ENCODE data around the gene MUL1. TPM values are rescaled to one million over a fixed set of nuclear protein-coding genes. Genes with fewer than 3 reads are reported as not detected.
"Not testable (repeated sequence)": the region's sequence is repeated elsewhere in the genome, so short reads cannot be mapped to it uniquely, and the experiment has no call there.

Gene MUL1
- total and polyA plus RNA-seq, 2 experiments from 2014 or later, result 50.6 to 50.7 TPM

- no peaks in the 10 kb centered on the region for H3F3A ChIP-seq (ENCODE audit: insufficient read depth)
- H3K4me2 ChIP-seq (ENCODE audit: unreplicated experiment), result no peak overlapping the region
- in situ Hi-C loops (cut with MboI), result loop anchor here (25.0 kb wide), 1 partner anchor 661 kb away; the partner anchor contains the start of gene EIF4G3
- H3K27me3 ChIP-seq (replicated peaks; ENCODE audit: insufficient read depth), result peaks cover 24% of the 10 kb centered on the region; the same call in 1 of the 2 replicates
- H3K9me3 ChIP-seq (ENCODE audit: low read depth), result no peaks in the 10 kb centered on the region
- H3K79me2 ChIP-seq (ENCODE audit: insufficient read depth), result no peaks in the 10 kb centered on the region
- 76% methylated on average over 6 of the region's 6 CpGs for WGBS, 2 experiments (ENCODE audit: low coverage in 1 of 2, low lambda C conversion rate in 2 of 2, missing lambda C conversion rate in 2 of 2)
- H3K4me1 ChIP-seq (ENCODE audit: insufficient read depth), result no peaks in the 10 kb centered on the region
- TF ChIP-seq EZH2phosphoT487 (IDR thresholded peaks at IDR 0.05; ENCODE audit: insufficient read depth, low read depth) (no peak), EZH2 (IDR thresholded peaks at IDR 0.05; ENCODE audit: insufficient read depth, poor library complexity, severe bottlenecking) (no peak)
- H2AFZ ChIP-seq, result no peak overlapping the region
- H3K4me3 ChIP-seq, result no peak overlapping the region
- no peaks in the 10 kb centered on the region for H3K36me3 ChIP-seq (ENCODE audit: low read depth)
- H3K27ac ChIP-seq, result no peak overlapping the region
- H4K20me1 ChIP-seq (ENCODE audit: insufficient read depth), result no peaks in the 10 kb centered on the region
- no peak for DNase-seq
- no peaks in the 10 kb centered on the region for H3K9me2 ChIP-seq (ENCODE audit: insufficient read depth)
- H3K9ac ChIP-seq, result no peak overlapping the region
These were observed 18.3 kb upstream of the MUL1 start for GRCh38 chr1:20526267-20526666.

GRCh38 chr1:20521960-20522861 lies 14.3 kb upstream of the MUL1 start:
- Histone ChIP-seq H3K4me3 (no peak overlapping the region; the same call in 1 of the 2 replicates), H2AFZ (peak overlapping the region; percentile 67), H3K4me2 (ENCODE audit: unreplicated experiment) (no peak overlapping the region), H3K79me2 (ENCODE audit: insufficient read depth) (no peaks in the 10 kb centered on the region), H3K9me2 (ENCODE audit: insufficient read depth) (no peaks in the 10 kb centered on the region), H3K4me1 (ENCODE audit: insufficient read depth) (no peaks in the 10 kb centered on the region), H3K27ac (no peak overlapping the region), H4K20me1 (ENCODE audit: insufficient read depth) (no peaks in the 10 kb centered on the region), H3K9ac (no peak overlapping the region), H3K27me3 (replicated peaks; ENCODE audit: insufficient read depth) (peaks cover 2% of the 10 kb centered on the region; the same call in 1 of the 2 replicates), H3F3A (ENCODE audit: insufficient read depth) (no peaks in the 10 kb centered on the region), H3K36me3 (ENCODE audit: low read depth) (no peaks in the 10 kb centered on the region), H3K9me3 (ENCODE audit: low read depth) (no peaks in the 10 kb centered on the region)
- TF ChIP-seq EZH2phosphoT487 (IDR thresholded peaks at IDR 0.05; ENCODE audit: insufficient read depth, low read depth) (no peak), EZH2 (IDR thresholded peaks at IDR 0.05; ENCODE audit: insufficient read depth, poor library complexity, severe bottlenecking) (no peak)
- WGBS, 2 experiments (ENCODE audit: low coverage in 1 of 2, low lambda C conversion rate in 2 of 2, missing lambda C conversion rate in 2 of 2), result 14 to 18% methylated on average over 17 of the region's 17 CpGs
- in situ Hi-C loops (cut with MboI), result no loop called here
- DNase-seq, result peak; percentile 85

GRCh38 chr1:20519609-20520262 lies 11.8 kb upstream of the MUL1 start:
- H3K79me2 ChIP-seq (ENCODE audit: insufficient read depth); in situ Hi-C loops (cut with MboI): not testable (repeated sequence)

GRCh38 chr1:20511518-20512428 lies 3.8 kb upstream of the MUL1 start:
- no peaks in the 10 kb centered on the region for H3K9me3 ChIP-seq (ENCODE audit: low read depth)
- no peaks in the 10 kb centered on the region for H4K20me1 ChIP-seq (ENCODE audit: insufficient read depth)
- peak; percentile 53 for DNase-seq
- no peak overlapping the region for H3K27ac ChIP-seq
- H3K27me3 ChIP-seq (replicated peaks; ENCODE audit: insufficient read depth), result no peaks in the 10 kb centered on the region
- 45 to 48% methylated on average over 6 of the region's 6 CpGs for WGBS, 2 experiments (ENCODE audit: low coverage in 1 of 2, low lambda C conversion rate in 2 of 2, missing lambda C conversion rate in 2 of 2)
- no peaks in the 10 kb centered on the region for H3K9me2 ChIP-seq (ENCODE audit: insufficient read depth)
- H3K4me3 ChIP-seq, result no peak overlapping the region
- no peak overlapping the region for H3K4me2 ChIP-seq (ENCODE audit: unreplicated experiment)
- H3K79me2 ChIP-seq (ENCODE audit: insufficient read depth), result peaks cover 14% of the 10 kb centered on the region
- no peaks in the 10 kb centered on the region for H3F3A ChIP-seq (ENCODE audit: insufficient read depth)
- peaks cover 6% of the 10 kb centered on the region for H3K4me1 ChIP-seq (ENCODE audit: insufficient read depth)
- 0 out of 2 replicates have a peak overlapping the region, but pooled peaks have one; percentile 7 for H3K9ac ChIP-seq
- in situ Hi-C loops (cut with MboI), result no loop called here
- no peak overlapping the region; the same call in 1 of the 2 replicates for H2AFZ ChIP-seq
- TF ChIP-seq EZH2phosphoT487 (IDR thresholded peaks at IDR 0.05; ENCODE audit: insufficient read depth, low read depth) (no peak), EZH2 (IDR thresholded peaks at IDR 0.05; ENCODE audit: insufficient read depth, poor library complexity, severe bottlenecking) (no peak)
- H3K36me3 ChIP-seq (ENCODE audit: low read depth), result no peaks in the 10 kb centered on the region

More at GRCh38 chr1:20519609-20520262, 11.8 kb upstream of the MUL1 start:
- peak overlapping the region; percentile 63; the same call in 1 of the 2 replicates for H2AFZ ChIP-seq
- H3K4me3 ChIP-seq; H3K27ac ChIP-seq; H4K20me1 ChIP-seq (ENCODE audit: insufficient read depth); H3K4me2 ChIP-seq (ENCODE audit: unreplicated experiment); H3K36me3 ChIP-seq (ENCODE audit: low read depth); H3K9me3 ChIP-seq (ENCODE audit: low read depth); H3K27me3 ChIP-seq (replicated peaks; ENCODE audit: insufficient read depth); H3F3A ChIP-seq (ENCODE audit: insufficient read depth); H3K4me1 ChIP-seq (ENCODE audit: insufficient read depth); DNase-seq; H3K9ac ChIP-seq; H3K9me2 ChIP-seq (ENCODE audit: insufficient read depth): not testable (repeated sequence)
- WGBS, 2 experiments (ENCODE audit: low coverage in 1 of 2, low lambda C conversion rate in 2 of 2, missing lambda C conversion rate in 2 of 2), result 50% methylated on average over 7 of the region's 7 CpGs

Measured in GM23248 (cell line).